ENCODE data around the gene THTPA. TPM values are rescaled to one million over a fixed set of nuclear protein-coding genes. Genes with fewer than 3 reads are reported as not detected.

THTPA gene
- total and polyA plus RNA-seq, 9 of the 15 experiments (the other 6 are each of a cell fraction or from before 2014, with no cell fraction given), result 2.4 to 8.7 (median 5.2) TPM

GRCh38 chr14:23567186-23568020, 11.3 kb downstream of the THTPA start, which contains the start of gene AP1G2 (continued):
- TF ChIP-seq POU5F1 (IDR thresholded peaks at IDR 0.05; ENCODE audit: borderline replicate concordance, low read depth, low read length, partially characterized antibody), result no peak
- TF ChIP-seq NUFIP1 (IDR thresholded peaks at IDR 0.05; ENCODE audit: partially characterized antibody), result no peak
- no peak for TF ChIP-seq CHAMP1 (IDR thresholded peaks at IDR 0.05)
- no peak for TF ChIP-seq CBX3 (IDR thresholded peaks at IDR 0.05; ENCODE audit: borderline replicate concordance in 1 of 2, low read length in 2 of 2)
- no peak for TF ChIP-seq GATAD2A (IDR thresholded peaks at IDR 0.05)
- TF ChIP-seq ZBTB33 (CRISPR knock-in tag; IDR thresholded peaks at IDR 0.05), result no peak
- no peak for TF ChIP-seq SETDB1 (IDR thresholded peaks at IDR 0.05; ENCODE audit: low read length)
- TF ChIP-seq RB1 (IDR thresholded peaks at IDR 0.05; ENCODE audit: low read depth), result no peak
- no peak for TF ChIP-seq SAFB (IDR thresholded peaks at IDR 0.05; ENCODE audit: borderline replicate concordance, low read depth, low read length)
- no peak for TF ChIP-seq STAT5A (IDR thresholded peaks at IDR 0.05; ENCODE audit: borderline replicate concordance, low read length)
- TF ChIP-seq JUND (IDR thresholded peaks at IDR 0.05; ENCODE audit: borderline replicate concordance, low read depth, low read length), result no peak; the same call in 1 of the 2 replicates
- TF ChIP-seq JUND (tag; IDR thresholded peaks at IDR 0.05; ENCODE audit: borderline replicate concordance, low read depth, low read length), result no peak
- no peak for TF ChIP-seq HEY1 (CRISPR knock-in tag; IDR thresholded peaks at IDR 0.05; ENCODE audit: borderline replicate concordance)
- TF ChIP-seq FUS (optimal IDR thresholded peaks at IDR 0.05; ENCODE audit: low read depth, low read length), result no peak
- no peak for TF ChIP-seq NFRKB (IDR thresholded peaks at IDR 0.05; ENCODE audit: low read depth)
- no peak for TF ChIP-seq RBM39 (optimal IDR thresholded peaks at IDR 0.05; ENCODE audit: low read depth, low read length)
- TF ChIP-seq PPARD (CRISPR knock-in tag; IDR thresholded peaks at IDR 0.05), result no peak
- no peak for TF ChIP-seq ZNF165 (CRISPR knock-in tag; IDR thresholded peaks at IDR 0.05; ENCODE audit: borderline replicate concordance)
- TF ChIP-seq OTX1 (CRISPR knock-in tag; IDR thresholded peaks at IDR 0.05), result 0 out of 2 replicates have a peak, but pooled peaks have one; percentile 74
- peak; percentile 25 for TF ChIP-seq E2F8 (IDR thresholded peaks at IDR 0.05; ENCODE audit: low read depth, partially characterized antibody)
- no peak for TF ChIP-seq DIDO1 (tag; IDR thresholded peaks at IDR 0.05; ENCODE audit: low read depth)
- TF ChIP-seq ELF4 (CRISPR knock-in tag; IDR thresholded peaks at IDR 0.05), result peak; percentile 90; the same call in 1 of the 2 replicates
- TF ChIP-seq TRIM24 (IDR thresholded peaks at IDR 0.05), result no peak
